Suprapubic skin (tissue), 4 donors: ENCODE data around the gene DSCAML1. TPM values are rescaled to one million over a fixed set of nuclear protein-coding genes. Genes with fewer than 3 reads are reported as not detected.

Source experiments
- DNase-seq, 2 donors: peaks; one replicate each; pipeline ENCODE4 v3.0.0-alpha.2; 2019; ENCODE audit warnings: low spot score in 2 of 2
- H3K27ac ChIP-seq: fragments of 200-600 bp; sonication (generic); one replicate; pipeline ENCODE4 v1.5.1; 2019
- H3K27me3 ChIP-seq: fragments of 200-600 bp; sonication (generic); one replicate; pipeline ENCODE4 v1.5.1; 2019
- H3K36me3 ChIP-seq: fragments of 200-600 bp; sonication (generic); one replicate; pipeline ENCODE4 v1.5.1; 2019
- H3K4me1 ChIP-seq: fragments of 200-600 bp; sonication (generic); one replicate; pipeline ENCODE4 v1.5.1; 2019
- H3K4me3 ChIP-seq: fragments of 200-600 bp; sonication (generic); one replicate; pipeline ENCODE4 v1.5.1; 2019; ENCODE audit warnings: mild to moderate bottlenecking
- H3K9me3 ChIP-seq: fragments of 200-600 bp; sonication (generic); one replicate; pipeline ENCODE4 v1.5.1; 2019
- EP300 ChIP-seq: sonication (generic); formaldehyde crosslinking; IDR thresholded peaks from one replicate; pipeline ENCODE4 v1.6.1; 2017; ENCODE audit warnings: antibody characterized with exemption
- POLR2A ChIP-seq, 2 donors: fragments of 450-650 bp; IDR thresholded peaks; one replicate each; pipeline ENCODE4 v1.6.1; 2017; ENCODE audit warnings: antibody characterized with exemption in 2 of 2, mild to moderate bottlenecking in 2 of 2, moderate library complexity in 2 of 2
- POLR2AphosphoS5 ChIP-seq, 3 donors: sonication (generic); formaldehyde crosslinking; IDR thresholded peaks; one replicate each; pipeline ENCODE4 v1.6.1; 2017; ENCODE audit warnings: antibody characterized with exemption in 3 of 3
- WGBS: methylation state at CpG from one replicate; pipeline ENCODE4 v1.1.5; 2018; 5-methylcytosine and 5-hydroxymethylcytosine counted together
- total RNA-seq, 4 donors: library from RNA; depleted of rRNA; stranded (reverse); fragments of >200 nt; gene quantifications; one replicate each; pipeline ENCODE4 v1.1.0, GENCODE V29; 2016
- TF ChIP-seq, protein P1 (sequence below), 2 donors: fragments of 200-600 bp in 1 of 2; fragments of 450-650 bp in 1 of 2; sonication (generic) in 1 of 2; IDR thresholded peaks; one replicate each; pipeline ENCODE4 v1.5.1; 2016 to 2019; ENCODE audit warnings: antibody characterized with exemption in 2 of 2, mild to moderate bottlenecking in 1 of 2, moderate library complexity in 1 of 2

Gene DSCAML1
- total RNA-seq, 4 donors from 2014 or later = 0.11 to 0.24 (median 0.21) TPM; not detected in 1

DNA sequence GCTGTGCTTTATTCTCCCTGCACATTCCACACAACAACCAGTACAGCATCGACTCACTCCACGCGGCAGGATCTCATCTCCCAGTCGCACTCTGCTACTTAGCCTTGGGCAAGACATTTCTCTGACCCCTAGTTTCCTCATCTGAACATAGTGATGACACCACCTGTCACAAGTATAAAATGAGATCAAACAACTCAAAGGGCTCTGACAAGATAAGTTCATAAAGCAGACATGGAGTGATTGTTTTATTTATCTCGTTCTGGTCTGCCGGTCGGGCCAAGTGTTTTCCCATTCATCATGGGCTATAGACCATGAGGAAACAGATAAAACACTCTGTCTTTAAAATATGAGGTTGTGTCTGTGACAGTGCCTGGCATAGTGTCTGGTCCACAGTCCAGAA, 35.0 kb downstream of the DSCAML1 start:
- no peak for DNase-seq
- H3K9me3 ChIP-seq = no peaks in the 10 kb centered on the region
- TF ChIP-seq POLR2AphosphoS5 (IDR thresholded peaks at IDR 0.05) (no peak), POLR2A (IDR thresholded peaks at IDR 0.05) (no peak)
- WGBS = 63% methylated on average over 7 of the region's 7 CpGs
- no peak overlapping the region for H3K4me3 ChIP-seq
- no peaks in the 10 kb centered on the region for H3K36me3 ChIP-seq
- H3K27me3 ChIP-seq = peaks cover 3% of the 10 kb centered on the region
- no peaks in the 10 kb centered on the region for H3K4me1 ChIP-seq
- H3K27ac ChIP-seq = no peak overlapping the region

DNA sequence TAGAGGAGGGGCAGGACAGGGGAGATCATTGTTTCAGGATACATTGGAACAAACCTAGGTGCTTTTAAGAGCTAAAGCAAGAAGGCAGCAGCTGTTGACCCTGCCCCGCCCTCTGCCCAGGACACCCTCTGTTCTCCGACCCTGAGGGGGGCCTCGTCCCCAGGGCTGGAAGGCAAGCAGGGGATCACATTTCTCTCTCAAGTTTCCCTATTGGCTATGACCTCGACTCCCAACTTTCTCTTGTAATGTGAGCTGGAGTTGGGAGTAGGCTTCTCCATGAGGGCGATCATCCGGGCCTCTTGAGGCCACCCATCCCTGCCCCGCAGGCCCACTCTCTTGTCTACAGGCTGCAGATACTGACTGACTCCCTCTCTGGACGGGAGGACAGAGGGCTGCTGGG, 37.7 kb downstream of the DSCAML1 start:
- 83% methylated on average over 7 of the region's 8 CpGs for WGBS
- H3K4me3 ChIP-seq = no peak overlapping the region
- no peak for DNase-seq
- TF ChIP-seq POLR2A (IDR thresholded peaks at IDR 0.05) = no peak
- TF ChIP-seq, protein P1, sequence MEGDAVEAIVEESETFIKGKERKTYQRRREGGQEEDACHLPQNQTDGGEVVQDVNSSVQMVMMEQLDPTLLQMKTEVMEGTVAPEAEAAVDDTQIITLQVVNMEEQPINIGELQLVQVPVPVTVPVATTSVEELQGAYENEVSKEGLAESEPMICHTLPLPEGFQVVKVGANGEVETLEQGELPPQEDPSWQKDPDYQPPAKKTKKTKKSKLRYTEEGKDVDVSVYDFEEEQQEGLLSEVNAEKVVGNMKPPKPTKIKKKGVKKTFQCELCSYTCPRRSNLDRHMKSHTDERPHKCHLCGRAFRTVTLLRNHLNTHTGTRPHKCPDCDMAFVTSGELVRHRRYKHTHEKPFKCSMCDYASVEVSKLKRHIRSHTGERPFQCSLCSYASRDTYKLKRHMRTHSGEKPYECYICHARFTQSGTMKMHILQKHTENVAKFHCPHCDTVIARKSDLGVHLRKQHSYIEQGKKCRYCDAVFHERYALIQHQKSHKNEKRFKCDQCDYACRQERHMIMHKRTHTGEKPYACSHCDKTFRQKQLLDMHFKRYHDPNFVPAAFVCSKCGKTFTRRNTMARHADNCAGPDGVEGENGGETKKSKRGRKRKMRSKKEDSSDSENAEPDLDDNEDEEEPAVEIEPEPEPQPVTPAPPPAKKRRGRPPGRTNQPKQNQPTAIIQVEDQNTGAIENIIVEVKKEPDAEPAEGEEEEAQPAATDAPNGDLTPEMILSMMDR (IDR thresholded peaks at IDR 0.05) = no peak
- TF ChIP-seq EP300 = no peak
- no peak for TF ChIP-seq POLR2AphosphoS5 (IDR thresholded peaks at IDR 0.05)
- H3K9me3 ChIP-seq = no peaks in the 10 kb centered on the region
- H3K36me3 ChIP-seq = no peaks in the 10 kb centered on the region
- H3K27me3 ChIP-seq = peaks cover 3% of the 10 kb centered on the region
- H3K4me1 ChIP-seq = no peaks in the 10 kb centered on the region
- no peak overlapping the region for H3K27ac ChIP-seq

DNA sequence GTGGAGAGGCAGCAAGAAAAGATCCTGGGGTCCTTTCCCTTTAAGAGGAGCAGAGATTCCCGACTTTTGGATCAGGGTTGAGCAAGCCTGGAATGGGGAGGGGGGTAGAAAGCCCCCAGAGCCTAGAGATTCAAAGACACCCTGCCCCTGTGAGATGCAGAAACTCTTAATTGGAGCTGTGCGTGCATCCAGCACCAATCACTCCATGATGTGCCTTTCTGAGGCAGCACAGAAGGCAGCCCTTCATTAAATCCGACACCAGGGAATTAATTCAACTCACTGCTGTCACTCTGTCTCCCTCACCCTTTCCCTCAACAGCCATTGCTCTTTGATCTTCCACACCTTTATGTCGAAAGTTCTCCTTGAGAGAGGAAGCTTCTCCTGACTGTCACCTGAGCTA, 43.0 kb downstream of the DSCAML1 start:
- H3K36me3 ChIP-seq = no peaks in the 10 kb centered on the region
- H3K27ac ChIP-seq = no peak overlapping the region
- TF ChIP-seq, protein P1 (IDR thresholded peaks at IDR 0.05) = no peak
- TF ChIP-seq POLR2A (IDR thresholded peaks at IDR 0.05) (no peak), POLR2AphosphoS5 (IDR thresholded peaks at IDR 0.05) (no peak), EP300 (no peak)
- no peaks in the 10 kb centered on the region for H3K4me1 ChIP-seq
- H3K27me3 ChIP-seq = peaks cover 3% of the 10 kb centered on the region
- H3K4me3 ChIP-seq = no peak overlapping the region
- 73% methylated on average over 4 of the region's 4 CpGs for WGBS
- H3K9me3 ChIP-seq = no peaks in the 10 kb centered on the region
- no peak for DNase-seq

DNA sequence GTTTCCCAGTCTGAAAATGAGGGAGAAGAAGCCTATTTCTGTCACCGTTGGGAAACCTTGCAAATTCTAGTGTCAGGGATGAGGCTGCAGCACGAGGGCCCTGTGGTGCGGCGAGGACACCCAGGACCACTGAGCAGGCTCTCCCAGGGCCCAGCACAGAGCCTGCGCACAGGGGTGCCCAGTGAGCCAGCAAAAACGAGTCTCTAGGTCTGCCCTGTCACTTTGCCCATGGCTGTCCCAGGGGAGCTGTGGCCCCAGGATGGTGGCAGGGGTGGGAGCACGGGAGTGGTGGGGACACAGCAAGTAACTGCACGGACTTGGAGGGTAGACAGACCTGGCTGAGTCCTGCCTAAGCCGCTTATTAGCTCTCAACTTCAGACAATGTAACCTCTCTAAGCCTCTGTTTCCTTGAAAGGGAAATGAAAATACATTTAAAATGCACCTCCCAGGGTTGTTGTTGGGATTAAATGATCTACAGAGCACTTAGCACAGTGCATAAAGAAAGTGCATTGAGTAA, 44.2 kb downstream of the DSCAML1 start:
- WGBS = 79% methylated on average over 9 of the region's 9 CpGs
- no peak for DNase-seq
- TF ChIP-seq EP300 (no peak), POLR2A (IDR thresholded peaks at IDR 0.05) (no peak), POLR2AphosphoS5 (IDR thresholded peaks at IDR 0.05) (no peak)
- TF ChIP-seq, protein P1 (IDR thresholded peaks at IDR 0.05) = no peak
- no peaks in the 10 kb centered on the region for H3K9me3 ChIP-seq
- H3K36me3 ChIP-seq = no peaks in the 10 kb centered on the region
- no peak overlapping the region for H3K27ac ChIP-seq
- no peaks in the 10 kb centered on the region for H3K4me1 ChIP-seq
- H3K27me3 ChIP-seq = no peaks in the 10 kb centered on the region
- H3K4me3 ChIP-seq = no peak overlapping the region

DNA sequence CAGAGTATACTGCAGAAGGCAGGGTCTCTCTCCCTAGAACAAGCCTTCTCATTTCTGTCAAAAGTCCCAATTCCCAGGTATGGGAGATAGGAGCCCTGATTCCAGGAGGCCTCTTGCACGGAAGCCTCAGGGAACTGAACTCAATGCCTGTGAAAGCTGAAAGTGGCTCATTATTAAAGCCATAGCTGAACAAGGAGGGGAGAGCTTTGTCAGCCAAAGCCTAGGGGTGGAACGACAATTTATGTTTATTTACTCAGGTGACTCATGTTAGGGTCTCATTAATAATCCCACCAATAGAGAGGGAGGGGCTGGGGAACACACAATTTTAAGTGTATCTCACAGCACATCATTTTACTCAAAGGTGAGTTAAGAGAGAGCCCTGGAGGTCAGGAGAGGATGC, 44.9 kb downstream of the DSCAML1 start:
- no peaks in the 10 kb centered on the region for H3K27me3 ChIP-seq
- DNase-seq = no peak
- TF ChIP-seq POLR2AphosphoS5 (IDR thresholded peaks at IDR 0.05) (no peak), POLR2A (IDR thresholded peaks at IDR 0.05) (no peak), EP300 (no peak)
- TF ChIP-seq, protein P1 (IDR thresholded peaks at IDR 0.05) = no peak
- H3K4me3 ChIP-seq = no peak overlapping the region
- no peak overlapping the region for H3K27ac ChIP-seq
- H3K9me3 ChIP-seq = no peaks in the 10 kb centered on the region
- H3K4me1 ChIP-seq = no peaks in the 10 kb centered on the region
- H3K36me3 ChIP-seq = no peaks in the 10 kb centered on the region
- WGBS = 87% methylated on average over 2 of the region's 2 CpGs
